Uterus (tissue), 4 donors: Measurements from ENCODE around the gene HS6ST3. TPM values are rescaled to one million over a fixed set of nuclear protein-coding genes. Genes with fewer than 3 reads are reported as not detected.
"Not testable (repeated sequence)": the region's sequence is repeated elsewhere in the genome, so short reads cannot be mapped to it uniquely, and the experiment has no call there.

Source experiments
- DNase-seq, 2 donors: peaks; one replicate each; pipeline ENCODE4 v3.0.0-alpha.2; 2019 to 2020
- H3K27ac ChIP-seq, 2 donors: fragments of 200-600 bp; sonication (generic); 1 replicate in 1 of 2; 2 replicates in 1 of 2; pipeline ENCODE4 v1.5.1; 2016 to 2018
- H3K27me3 ChIP-seq, 2 donors: fragments of 200-600 bp; sonication (generic); one replicate each; pipeline ENCODE4 v1.5.1; 2018 to 2019; ENCODE audit warnings: control low read depth in 1 of 2
- H3K36me3 ChIP-seq, 2 donors: fragments of 200-600 bp; sonication (generic); one replicate each; pipeline ENCODE4 v1.5.1; 2019; ENCODE audit warnings: control low read depth in 1 of 2
- H3K4me1 ChIP-seq, 2 donors: fragments of 200-600 bp; sonication (generic); one replicate each; pipeline ENCODE4 v1.5.1; 2018 to 2019; ENCODE audit warnings: control low read depth in 1 of 2
- H3K4me3 ChIP-seq, 2 donors: fragments of 200-600 bp; sonication (generic); 1 replicate in 1 of 2; 2 replicates in 1 of 2; pipeline ENCODE4 v1.5.1; 2018 to 2019; ENCODE audit warnings: mild to moderate bottlenecking in 1 of 2
- H3K9me3 ChIP-seq, 2 donors: fragments of 200-600 bp; sonication (generic); one replicate each; pipeline ENCODE4 v1.5.1; 2019; ENCODE audit warnings: control low read depth in 1 of 2
- CTCF ChIP-seq, 4 experiments: fragments of 200-600 bp in 2 of 4; fragments of 450-650 bp in 2 of 4; sonication (generic) in 2 of 4; IDR thresholded peaks; one replicate each; pipeline ENCODE4 v1.5.1; 2016 to 2019; ENCODE audit warnings: antibody characterized with exemption in 4 of 4, mild to moderate bottlenecking in 2 of 4, moderate library complexity in 1 of 4
- POLR2A ChIP-seq, 2 donors: fragments of 450-650 bp; IDR thresholded peaks; one replicate each; pipeline ENCODE4 v1.6.1; 2016; ENCODE audit warnings: antibody characterized with exemption in 2 of 2, mild to moderate bottlenecking in 1 of 2, moderate library complexity in 1 of 2
- intact Hi-C: fragments of 100-400 bp; cut with DNase I; formaldehyde crosslinking; loops from one replicate; pipeline ENCODE4 v1.15.1; 2023; ENCODE audit warnings: low total_unique reads
- total RNA-seq, 4 donors: library from RNA; depleted of rRNA in 3 of 4; stranded (reverse); fragments of >200 nt in 3 of 4; gene quantifications; one replicate each; pipeline versions ENCODE4 v1.1.0 to v1.2.4, GENCODE V29; 2014 to 2023
- donor health status: DM: yes; HTN: yes; CAD: no.

The HS6ST3 gene
- 1 to 10 TPM; 1.3 to 8.7 (median 5.3) TPM for total RNA-seq

- Histone ChIP-seq H3K4me3 (peak within 1 kb of the TSS; percentile 36 to 45), H3K27ac (peak within 1 kb of the TSS; percentile 38 to 78), H3K4me1 (no peaks in the 10 kb centered on the region), H3K36me3 (no peaks in the 10 kb centered on the region), H3K27me3 (peaks cover 0 to 16% of the 10 kb centered on the region in 2 donors), H3K9me3 (no peaks in the 10 kb centered on the region)
- no peak for TF ChIP-seq CTCF (IDR thresholded peaks at IDR 0.05)
- no peak for TF ChIP-seq POLR2A (IDR thresholded peaks at IDR 0.05)
- DNase-seq: peak; percentile 18 to 20
- intact Hi-C loops: no loop called here
Measured at GRCh38 chr13:96089749-96090239, at the start of gene HS6ST3. Gene HS6ST3, plus strand, starts transcription at chr13:96090107.

- no peak overlapping the region for H3K4me3 ChIP-seq
- no peaks in the 10 kb centered on the region for H3K4me1 ChIP-seq
- intact Hi-C loops: no loop called here
- H3K27me3 ChIP-seq: no peaks in the 10 kb centered on the region
- H3K27ac ChIP-seq: no peak overlapping the region
- H3K36me3 ChIP-seq: no peaks in the 10 kb centered on the region
- TF ChIP-seq POLR2A (IDR thresholded peaks at IDR 0.05) (no peak), CTCF (IDR thresholded peaks at IDR 0.05) (no peak)
- DNase-seq: no peak
- no peaks in the 10 kb centered on the region for H3K9me3 ChIP-seq
Measured at GRCh38 chr13:96041326-96042110, 48.4 kb upstream of the HS6ST3 start.

DNA sequence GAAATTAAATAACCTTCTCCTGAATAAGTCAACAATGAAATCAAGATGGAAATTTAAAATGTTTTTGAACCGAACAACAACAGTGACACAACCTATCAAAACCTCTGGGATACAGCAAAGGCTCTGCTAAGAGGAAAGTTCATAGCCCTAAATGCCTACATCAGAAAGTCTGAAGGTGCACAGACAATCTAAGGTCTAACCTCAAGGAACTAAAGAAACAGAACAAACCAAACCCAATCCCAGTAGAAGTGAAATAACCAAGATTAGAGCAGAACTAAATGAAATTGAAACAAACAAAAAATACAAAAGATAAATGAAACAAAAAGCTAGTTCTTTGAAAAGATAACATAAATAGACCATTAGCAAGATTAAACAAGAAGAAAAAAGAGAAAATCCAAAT lies 45.7 kb upstream of the HS6ST3 start:
- intact Hi-C loops: no loop called here
- DNase-seq: no peak
- no peak overlapping the region for H3K27ac ChIP-seq
- H3K4me3 ChIP-seq: no peak overlapping the region
- H3K4me1 ChIP-seq: no peaks in the 10 kb centered on the region
- no peaks in the 10 kb centered on the region for H3K36me3 ChIP-seq
- H3K27me3 ChIP-seq: no peaks in the 10 kb centered on the region
- TF ChIP-seq POLR2A (IDR thresholded peaks at IDR 0.05) (no peak), CTCF (IDR thresholded peaks at IDR 0.05) (no peak)
- no peaks in the 10 kb centered on the region for H3K9me3 ChIP-seq

DNA sequence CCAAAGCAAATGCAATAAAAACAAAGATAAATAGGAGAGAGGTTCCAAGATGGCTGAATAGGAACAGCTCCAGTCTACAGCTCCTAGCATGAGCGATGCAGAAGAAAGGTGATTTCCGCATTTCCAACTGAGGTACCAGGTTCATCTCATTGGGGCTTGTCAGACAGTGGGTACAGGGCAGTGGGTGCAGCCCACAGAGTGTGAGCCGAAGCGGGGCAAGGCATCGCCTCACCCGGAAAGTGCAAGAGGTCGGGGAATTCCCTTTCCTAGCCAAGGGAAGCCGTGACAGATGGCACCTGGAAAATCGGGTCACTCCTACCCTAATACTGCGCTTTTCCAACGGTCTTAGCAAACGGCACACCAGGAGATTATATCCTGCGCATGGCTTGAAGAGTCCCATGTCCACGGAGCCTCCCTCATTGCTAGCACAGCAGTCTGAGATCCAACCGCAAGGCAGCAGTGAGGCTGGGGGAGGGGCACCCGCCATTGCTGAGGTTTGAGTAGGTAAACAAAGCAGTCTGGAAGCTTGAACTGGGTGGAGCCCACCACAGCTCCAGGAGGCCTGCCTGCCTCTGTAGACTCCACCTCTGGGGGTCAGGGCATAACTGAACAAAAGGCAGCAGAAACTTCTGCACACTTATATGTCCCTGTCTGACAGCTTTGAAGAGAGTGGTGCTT lies 43.3 kb upstream of the HS6ST3 start:
- H3K36me3 ChIP-seq, intact Hi-C loops: not testable (repeated sequence)

DNA sequence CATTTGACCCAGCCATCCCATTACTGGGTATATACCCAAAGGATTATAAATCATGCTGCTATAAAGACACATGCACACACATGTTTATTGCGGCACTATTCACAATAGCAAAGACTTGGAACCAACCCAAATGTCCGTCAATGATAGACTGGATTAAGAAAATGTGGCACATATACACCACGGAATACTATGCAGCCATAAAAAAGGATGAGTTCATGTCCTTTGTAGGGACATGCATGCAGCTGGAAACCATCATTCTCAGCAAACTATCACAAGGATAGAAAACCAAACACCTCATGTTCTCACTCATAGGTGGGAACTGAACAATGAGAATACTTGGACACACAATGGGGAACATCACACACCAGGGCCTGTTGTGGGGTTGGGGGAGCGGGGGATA lies 39.0 kb upstream of the HS6ST3 start:
- intact Hi-C loops, H3K27me3 ChIP-seq, DNase-seq, H3K4me3 ChIP-seq, H3K4me1 ChIP-seq, H3K27ac ChIP-seq, H3K9me3 ChIP-seq, H3K36me3 ChIP-seq: not testable (repeated sequence)

More for the DNA sequence above, 43.3 kb upstream of the HS6ST3 start:
- not testable (repeated sequence) for H3K27ac ChIP-seq, H3K4me3 ChIP-seq, H3K4me1 ChIP-seq, H3K27me3 ChIP-seq, H3K9me3 ChIP-seq, DNase-seq

- H3K36me3 ChIP-seq, DNase-seq, intact Hi-C loops: not testable (repeated sequence)
Measured at GRCh38 chr13:96051491-96051890, 38.4 kb upstream of the HS6ST3 start.

GRCh38 chr13:96051946-96052345 lies 38.0 kb upstream of the HS6ST3 start:
- H3K9me3 ChIP-seq, H3K4me1 ChIP-seq, intact Hi-C loops, H3K36me3 ChIP-seq, H3K27ac ChIP-seq, DNase-seq, H3K27me3 ChIP-seq, H3K4me3 ChIP-seq: not testable (repeated sequence)

More at GRCh38 chr13:96051491-96051890, 38.4 kb upstream of the HS6ST3 start:
- not testable (repeated sequence) for H3K27ac ChIP-seq, H3K4me3 ChIP-seq, H3K27me3 ChIP-seq, H3K4me1 ChIP-seq, H3K9me3 ChIP-seq
